Hypothalamus (tissue), 51 donors: ENCODE measurements around the gene APBA2.

Experiments used
- DNase-seq, 51 donors: peaks; one replicate each; lab custom pipeline; 2025; lab: John Stamatoyannopoulos, UW

APBA2 gene

GRCh38 chr15:29050870-29051269, 165.1 kb downstream of the APBA2 start:
- DNase-seq = no peak

- DNase-seq = no peak
Observed at GRCh38 chr15:29051422-29051821, 165.6 kb downstream of the APBA2 start.

GRCh38 chr15:29053006-29053405, 167.2 kb downstream of the APBA2 start:
- DNase-seq = no peak

- DNase-seq = no peak
Observed at GRCh38 chr15:29053661-29054131, 167.9 kb downstream of the APBA2 start.

GRCh38 chr15:29054171-29055045, 168.6 kb downstream of the APBA2 start:
- no peak for DNase-seq

- no peak for DNase-seq
Observed at GRCh38 chr15:29055876-29056275, 170.1 kb downstream of the APBA2 start.

- DNase-seq = no peak
Observed at GRCh38 chr15:29056839-29057450, 171.2 kb downstream of the APBA2 start.

- DNase-seq = no peak
Observed at GRCh38 chr15:29057856-29058255, 172.1 kb downstream of the APBA2 start.

- no peak for DNase-seq
Observed at GRCh38 chr15:29058903-29059539, 173.2 kb downstream of the APBA2 start.

GRCh38 chr15:29059871-29060640, 174.3 kb downstream of the APBA2 start:
- no peak for DNase-seq

GRCh38 chr15:29061746-29062145, 176.0 kb downstream of the APBA2 start:
- no peak for DNase-seq

- DNase-seq = peak in 6 of 51 donors; percentile 29 to 51 (median 38)
Observed at GRCh38 chr15:29062179-29062591, 176.4 kb downstream of the APBA2 start.

GRCh38 chr15:29062626-29063025, 176.9 kb downstream of the APBA2 start:
- no peak for DNase-seq

- no peak for DNase-seq
Observed at GRCh38 chr15:29063646-29064045, 177.9 kb downstream of the APBA2 start.

- DNase-seq = peak in 1 of 51 donors; percentile 23
Observed at GRCh38 chr15:29064290-29064689, 178.5 kb downstream of the APBA2 start.

- DNase-seq = no peak
Observed at GRCh38 chr15:29064731-29065130, 179.0 kb downstream of the APBA2 start.

- no peak for DNase-seq
Observed at GRCh38 chr15:29065571-29065970, 179.8 kb downstream of the APBA2 start.

- no peak for DNase-seq
Observed at GRCh38 chr15:29066310-29066709, 180.5 kb downstream of the APBA2 start.

- DNase-seq = no peak
Observed at GRCh38 chr15:29066838-29067237, 181.1 kb downstream of the APBA2 start.

- DNase-seq = no peak
Observed at GRCh38 chr15:29067949-29068348, 182.2 kb downstream of the APBA2 start.
